Lung (tissue), 12 donors: ENCODE measurements around the gene GPR35. TPM values are rescaled to one million over a fixed set of nuclear protein-coding genes. Genes with fewer than 3 reads are reported as not detected.

ENCODE experiments used
- ATAC-seq: fragments of 200-7000 bp; cut with Tn5 transposase; one replicate; pipeline ENCODE4 v1.9.1; 2020; ENCODE audit warnings: moderate number of reproducible peaks; ENCODE audit not compliant: insufficient read depth, low FRiP score
- DNase-seq, 3 donors: peaks; one replicate each; pipeline ENCODE4 v3.0.0-alpha.2; 2013 to 2017
- H3K27ac ChIP-seq, 2 donors: one replicate each; pipeline ENCODE4 v1.5.1; 2013; ENCODE audit warnings: mild to moderate bottlenecking in 2 of 2, moderate library complexity in 2 of 2, control low read depth in 1 of 2, inconsistent platforms in 1 of 2, low read depth in 1 of 2, low read length in 1 of 2
- H3K27me3 ChIP-seq, 3 donors: one replicate each; pipeline ENCODE4 v1.5.1; 2013; ENCODE audit warnings: low read length in 2 of 3; ENCODE audit not compliant: control insufficient read depth in 3 of 3, insufficient read depth in 3 of 3
- H3K36me3 ChIP-seq, 4 donors: one replicate each; pipeline ENCODE4 v1.5.1; 2013; ENCODE audit warnings: low read length in 4 of 4, mild to moderate bottlenecking in 1 of 4, moderate library complexity in 1 of 4; ENCODE audit not compliant: control insufficient read depth in 4 of 4, insufficient read depth in 4 of 4
- H3K4me1 ChIP-seq, 5 donors: one replicate each; pipeline ENCODE4 v1.5.1; 2013; ENCODE audit warnings: low read length in 5 of 5, mild to moderate bottlenecking in 2 of 5, moderate library complexity in 1 of 5; ENCODE audit not compliant: control insufficient read depth in 5 of 5, insufficient read depth in 5 of 5
- H3K4me3 ChIP-seq: one replicate; pipeline ENCODE4 v1.5.1; 2013; ENCODE audit warnings: mild to moderate bottlenecking, control low read depth, moderate library complexity
- H3K9ac ChIP-seq, 2 donors: one replicate each; pipeline ENCODE4 v1.5.1; 2013; ENCODE audit warnings: low read length in 2 of 2, control low read depth in 1 of 2; ENCODE audit not compliant: insufficient read depth in 1 of 2
- H3K9me3 ChIP-seq, 4 donors: one replicate each; pipeline ENCODE4 v1.5.1; 2013; ENCODE audit warnings: low read length in 3 of 4, mild to moderate bottlenecking in 1 of 4, moderate library complexity in 1 of 4; ENCODE audit not compliant: control insufficient read depth in 4 of 4, insufficient read depth in 3 of 4
- whole genome bisulfite sequencing, 2 donors: extraction: QIAGEN DNeasy Blood & Tissue Kit; methylation state at CpG; one replicate each; pipeline ENCODE4 v1.1.7; 2013; 5-methylcytosine and 5-hydroxymethylcytosine counted together
- polyA plus RNA-seq, 2 donors: library from polyadenylated mRNA; stranded (reverse); fragments of 200-250 nt; gene quantifications; one replicate each; pipeline ENCODE4 v1.2.1, GENCODE V29; 2013
- total RNA-seq, 2 donors: library from RNA; depleted of rRNA in 1 of 2; stranded (reverse); fragments of >200 nt in 1 of 2; gene quantifications; one replicate each; pipeline ENCODE4 v1.2.1, GENCODE V29; 2014 to 2021
- TF ChIP-seq, protein P1 (sequence below): IDR thresholded peaks from 2 replicates; pipeline ENCODE4 v1.5.1; 2012; ENCODE audit warnings: mild to moderate bottlenecking; ENCODE audit errors: control extremely low read depth, extremely low read depth
- donor health status: control.
- donor health status: control.
- donor health status: Bipolar disorder and iron deficiency.
- donor health status: healthy.
- donor health status: DM: yes; HTN: yes; CAD: no.

Gene GPR35
- total and polyA plus RNA-seq, 4 donors: 2.3 to 10.3 (median 4.1) TPM

DNA sequence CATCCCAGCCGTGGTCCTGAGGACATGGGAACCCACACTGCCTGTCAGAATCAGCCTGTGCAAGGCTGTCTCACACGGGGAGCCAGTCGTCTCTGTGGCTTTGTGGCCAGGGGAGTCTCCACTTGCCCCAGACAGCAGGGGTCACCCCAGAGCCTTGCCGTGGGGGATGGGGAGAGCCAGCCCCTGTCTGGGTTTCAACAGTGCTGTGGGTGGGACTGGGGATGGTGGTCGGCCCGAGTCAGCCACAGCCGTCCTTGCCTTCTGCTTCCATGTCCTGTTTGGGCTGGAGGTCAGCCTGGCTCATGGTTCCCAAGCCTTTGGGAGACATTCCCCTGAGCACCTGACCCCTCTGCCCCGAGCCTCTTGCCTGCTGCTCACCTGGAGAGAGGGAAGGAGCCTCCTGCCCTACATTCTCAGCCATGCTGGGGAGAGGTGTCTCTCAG is 19.6 kb downstream of the GPR35 start:
- Histone ChIP-seq H3K4me3 (no peak overlapping the region), H3K4me1 (no peaks in the 10 kb centered on the region), H3K9me3 (peaks cover 0 to 7% (median 0%) of the 10 kb centered on the region in 4 donors), H3K27ac (no peak overlapping the region), H3K36me3 (no peaks in the 10 kb centered on the region), H3K27me3 (peaks cover 0 to 14% (median 8%) of the 10 kb centered on the region in 3 donors), H3K9ac (no peak overlapping the region)
- no peak for DNase-seq
- TF ChIP-seq, protein P1, sequence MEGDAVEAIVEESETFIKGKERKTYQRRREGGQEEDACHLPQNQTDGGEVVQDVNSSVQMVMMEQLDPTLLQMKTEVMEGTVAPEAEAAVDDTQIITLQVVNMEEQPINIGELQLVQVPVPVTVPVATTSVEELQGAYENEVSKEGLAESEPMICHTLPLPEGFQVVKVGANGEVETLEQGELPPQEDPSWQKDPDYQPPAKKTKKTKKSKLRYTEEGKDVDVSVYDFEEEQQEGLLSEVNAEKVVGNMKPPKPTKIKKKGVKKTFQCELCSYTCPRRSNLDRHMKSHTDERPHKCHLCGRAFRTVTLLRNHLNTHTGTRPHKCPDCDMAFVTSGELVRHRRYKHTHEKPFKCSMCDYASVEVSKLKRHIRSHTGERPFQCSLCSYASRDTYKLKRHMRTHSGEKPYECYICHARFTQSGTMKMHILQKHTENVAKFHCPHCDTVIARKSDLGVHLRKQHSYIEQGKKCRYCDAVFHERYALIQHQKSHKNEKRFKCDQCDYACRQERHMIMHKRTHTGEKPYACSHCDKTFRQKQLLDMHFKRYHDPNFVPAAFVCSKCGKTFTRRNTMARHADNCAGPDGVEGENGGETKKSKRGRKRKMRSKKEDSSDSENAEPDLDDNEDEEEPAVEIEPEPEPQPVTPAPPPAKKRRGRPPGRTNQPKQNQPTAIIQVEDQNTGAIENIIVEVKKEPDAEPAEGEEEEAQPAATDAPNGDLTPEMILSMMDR: no peak
- 51 to 65% methylated on average over 8 of the region's 8 CpGs for WGBS, 2 donors
- ATAC-seq: no peak

DNA sequence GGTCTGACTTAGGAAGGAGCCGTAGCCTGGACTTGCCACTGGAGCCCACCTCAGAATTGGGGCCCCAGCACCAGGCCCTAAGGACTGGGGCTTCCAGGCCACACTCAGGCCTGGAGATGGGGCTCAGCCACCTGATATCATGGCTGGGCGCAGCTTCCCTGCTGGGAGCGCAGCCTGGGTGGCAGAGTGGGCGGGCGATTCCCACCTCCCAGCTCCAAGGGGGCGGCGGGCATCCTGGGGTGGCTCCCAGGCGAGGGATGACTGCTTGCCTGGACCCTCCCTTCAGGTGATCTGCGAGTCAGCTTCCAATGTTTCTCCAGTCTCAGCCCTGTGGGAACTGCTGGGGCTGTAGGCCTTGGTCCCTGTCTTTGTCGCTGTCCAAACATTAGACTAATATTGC is 20.1 kb downstream of the GPR35 start:
- 91 to 93% methylated on average over 10 of the region's 10 CpGs for WGBS, 2 donors
- Histone ChIP-seq H3K9me3 (peaks cover 0 to 7% (median 0%) of the 10 kb centered on the region in 4 donors), H3K4me1 (no peaks in the 10 kb centered on the region), H3K36me3 (no peaks in the 10 kb centered on the region), H3K27ac (no peak overlapping the region), H3K9ac (no peak overlapping the region), H3K4me3 (no peak overlapping the region), H3K27me3 (peaks cover 1 to 13% (median 8%) of the 10 kb centered on the region in 3 donors)
- no peak for ATAC-seq
- TF ChIP-seq, protein P1: no peak
- DNase-seq: no peak

DNA sequence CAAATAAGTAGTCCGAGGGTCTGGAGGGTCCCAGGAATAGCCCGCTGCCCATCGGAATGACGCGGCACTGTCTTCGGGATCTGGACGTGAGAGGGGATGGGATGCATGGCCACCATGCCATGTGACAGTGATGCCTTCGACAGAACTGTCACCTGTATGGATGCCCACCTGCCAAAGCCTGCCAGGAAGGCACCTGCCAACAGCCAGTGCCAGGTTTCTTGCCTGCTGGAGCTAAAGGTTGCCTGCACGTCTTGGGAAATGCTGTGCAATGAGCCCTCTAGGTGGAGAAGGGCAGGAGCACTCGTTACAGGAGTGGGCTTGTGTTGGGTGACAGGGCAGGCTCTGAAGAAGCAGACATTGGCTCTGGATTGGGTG is 20.5 kb downstream of the GPR35 start:
- no peaks in the 10 kb centered on the region for H3K36me3 ChIP-seq
- peaks cover 0 to 7% (median 0%) of the 10 kb centered on the region in 4 donors for H3K9me3 ChIP-seq
- TF ChIP-seq, protein P1: no peak
- H3K27me3 ChIP-seq: peaks cover 3 to 11% (median 8%) of the 10 kb centered on the region in 3 donors
- 91 to 94% methylated on average over 10 of the region's 10 CpGs for WGBS, 2 donors
- no peak overlapping the region for H3K27ac ChIP-seq
- ATAC-seq: no peak
- H3K4me1 ChIP-seq: no peaks in the 10 kb centered on the region
- H3K4me3 ChIP-seq: no peak overlapping the region
- DNase-seq: no peak
- H3K9ac ChIP-seq: no peak overlapping the region
